ENCODE data around the gene CHI3L1. TPM values are rescaled to one million over a fixed set of nuclear protein-coding genes. Genes with fewer than 3 reads are reported as not detected.
A peak's percentile ranks its signal among the peaks of the same experiment; 100 is the strongest.

CHI3L1 gene
- total RNA-seq, 2 donors from 2014 or later: 1.6 to 1.8 TPM

DNA sequence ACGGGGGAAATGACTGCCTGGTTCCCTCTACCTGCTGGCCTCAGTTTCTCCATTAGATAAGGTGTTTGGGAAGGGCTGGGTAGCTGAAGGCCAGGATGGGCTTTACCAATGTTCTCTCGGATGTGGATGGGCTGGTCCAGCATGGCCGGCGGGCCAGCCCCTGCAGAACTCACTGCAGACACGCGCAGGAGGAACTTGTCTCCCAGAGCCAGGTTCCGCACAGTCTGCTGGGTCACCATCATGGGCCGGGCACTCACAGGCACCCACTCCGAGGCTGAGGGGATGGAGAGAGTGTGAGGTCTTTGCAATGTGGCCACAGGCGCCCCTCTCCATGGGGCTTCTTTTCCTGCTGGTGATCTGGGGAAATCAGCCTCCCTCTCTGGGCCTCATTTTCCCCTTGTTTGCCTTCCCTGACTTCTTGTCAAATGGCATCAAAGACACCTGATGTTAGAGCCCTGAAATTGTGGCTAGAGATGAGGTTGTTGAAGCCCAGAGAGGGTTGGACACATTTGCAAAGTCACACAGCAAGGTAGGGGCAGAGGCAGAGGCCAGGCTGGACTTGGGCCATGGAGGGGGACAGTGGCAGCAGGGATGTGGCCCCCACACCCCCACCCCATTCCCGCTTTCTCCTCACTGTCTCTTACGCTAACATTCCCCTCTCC is 12.0 kb downstream of the CHI3L1 start:
- H3K36me3 Mint-ChIP-seq: no peaks in the 10 kb centered on the region
- H3K27ac Mint-ChIP-seq: no peak overlapping the region
- no peak for DNase-seq (ENCODE audit: low spot score)
- H3K27me3 Mint-ChIP-seq: no peaks in the 10 kb centered on the region
- ATAC-seq: no peak
- H3K4me1 Mint-ChIP-seq (ENCODE audit: low read depth in 2 of 2): no peaks in the 10 kb centered on the region
- H3K9me3 Mint-ChIP-seq: no peaks in the 10 kb centered on the region
- no peak overlapping the region for H3K4me3 Mint-ChIP-seq

DNA sequence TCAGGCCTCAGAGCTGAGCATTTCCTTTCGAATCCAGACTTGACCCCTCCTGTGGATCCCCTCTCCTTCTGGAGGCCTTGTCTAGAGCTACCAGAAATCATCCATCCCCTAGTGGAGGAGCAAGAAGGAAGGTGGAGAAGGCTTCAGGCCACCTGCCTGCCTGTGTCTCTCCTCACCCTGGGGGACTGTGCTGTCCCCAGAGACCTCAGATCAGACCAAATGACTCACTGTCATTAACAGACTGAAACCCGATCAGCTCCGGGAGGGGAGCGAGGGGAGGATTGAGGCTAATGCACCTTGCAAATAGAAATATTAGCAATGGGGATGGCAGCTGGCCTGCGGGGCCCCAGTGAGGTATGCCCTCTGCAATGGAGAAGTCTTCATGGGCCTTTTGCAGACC is 12.9 kb downstream of the CHI3L1 start:
- Mint-ChIP-seq H3K27ac (no peak overlapping the region), H3K36me3 (no peaks in the 10 kb centered on the region), H3K27me3 (no peaks in the 10 kb centered on the region), H3K4me1 (ENCODE audit: low read depth in 2 of 2) (no peaks in the 10 kb centered on the region), H3K9me3 (no peaks in the 10 kb centered on the region), H3K4me3 (no peak overlapping the region)
- ATAC-seq (no peak), DNase-seq (ENCODE audit: low spot score) (no peak)

DNA sequence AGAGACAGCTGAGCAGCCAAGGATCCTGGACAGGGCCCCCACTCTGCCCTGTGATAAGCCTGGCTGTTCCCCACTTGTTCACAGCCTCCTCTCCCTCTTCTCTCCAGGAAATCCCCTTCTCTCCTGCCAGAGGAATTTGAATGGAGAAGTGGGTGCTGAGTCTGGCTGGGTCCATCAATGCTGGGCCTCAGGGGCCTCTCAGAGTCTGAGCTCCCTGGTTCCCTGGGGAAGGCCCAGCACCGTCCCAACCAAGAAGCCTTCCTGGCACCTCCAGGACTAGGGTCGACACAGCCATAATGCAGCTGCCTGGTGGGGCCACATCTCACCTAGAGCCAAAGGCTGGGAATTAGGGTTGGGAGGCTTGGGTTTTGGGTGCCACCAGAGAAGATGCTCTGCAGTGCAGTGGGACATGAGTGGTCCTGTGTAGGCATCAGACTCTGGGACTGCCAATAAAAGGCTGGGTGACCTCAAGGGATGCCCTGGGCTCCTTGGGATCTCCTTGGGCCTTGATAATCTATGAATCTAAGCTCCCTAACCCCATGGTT is 13.4 kb downstream of the CHI3L1 start:
- DNase-seq (ENCODE audit: low spot score): no peak
- Mint-ChIP-seq H3K36me3 (no peaks in the 10 kb centered on the region), H3K4me1 (ENCODE audit: low read depth in 2 of 2) (no peaks in the 10 kb centered on the region), H3K27ac (no peak overlapping the region), H3K4me3 (no peak overlapping the region), H3K27me3 (no peaks in the 10 kb centered on the region), H3K9me3 (no peaks in the 10 kb centered on the region)
- no peak for ATAC-seq

DNA sequence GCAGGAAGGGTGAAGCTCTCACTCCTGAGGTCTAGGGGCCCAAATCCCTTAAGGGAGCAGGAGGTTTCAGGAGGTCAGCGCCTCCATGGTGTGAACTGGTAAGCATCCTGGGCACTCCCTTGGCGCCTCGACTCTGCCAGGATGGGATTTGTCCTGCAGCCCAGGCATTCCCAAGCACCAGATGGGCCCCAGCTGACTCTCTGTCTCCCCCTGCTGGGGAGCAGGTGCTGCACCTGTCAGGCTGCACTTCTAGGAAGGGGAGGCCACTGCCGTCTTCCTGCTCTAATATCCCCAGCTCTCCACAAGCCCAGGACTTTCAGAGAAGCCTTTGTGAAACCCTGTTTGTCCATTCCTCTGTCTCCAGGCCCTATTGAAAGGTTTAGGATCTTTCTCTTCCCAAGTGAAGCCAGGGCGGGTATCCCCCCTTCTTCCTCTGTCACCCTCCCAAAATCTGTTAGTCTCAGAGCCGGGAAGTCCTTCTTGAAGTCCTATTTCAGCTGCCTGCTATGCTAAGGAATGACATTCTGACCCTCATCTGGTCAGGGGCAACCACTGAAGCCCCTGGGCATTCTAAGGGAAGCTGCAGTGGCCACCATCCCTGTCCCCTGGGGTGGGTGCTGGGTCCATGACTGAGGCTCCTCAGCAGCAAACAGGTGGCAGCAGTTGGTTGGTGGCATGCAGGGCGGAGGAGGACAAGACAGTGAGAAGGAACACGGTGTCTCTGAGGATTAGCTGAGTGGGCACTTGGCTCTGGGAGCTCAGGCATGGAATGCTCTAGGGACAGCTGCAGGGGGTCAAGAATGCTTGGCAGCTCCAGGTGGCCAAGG is 14.1 kb downstream of the CHI3L1 start:
- Mint-ChIP-seq H3K9me3 (no peaks in the 10 kb centered on the region), H3K27me3 (no peaks in the 10 kb centered on the region), H3K36me3 (no peaks in the 10 kb centered on the region), H3K4me3 (no peak overlapping the region), H3K27ac (no peak overlapping the region), H3K4me1 (ENCODE audit: low read depth in 2 of 2) (no peaks in the 10 kb centered on the region)
- DNase-seq (ENCODE audit: low spot score): no peak
- ATAC-seq: no peak

DNA sequence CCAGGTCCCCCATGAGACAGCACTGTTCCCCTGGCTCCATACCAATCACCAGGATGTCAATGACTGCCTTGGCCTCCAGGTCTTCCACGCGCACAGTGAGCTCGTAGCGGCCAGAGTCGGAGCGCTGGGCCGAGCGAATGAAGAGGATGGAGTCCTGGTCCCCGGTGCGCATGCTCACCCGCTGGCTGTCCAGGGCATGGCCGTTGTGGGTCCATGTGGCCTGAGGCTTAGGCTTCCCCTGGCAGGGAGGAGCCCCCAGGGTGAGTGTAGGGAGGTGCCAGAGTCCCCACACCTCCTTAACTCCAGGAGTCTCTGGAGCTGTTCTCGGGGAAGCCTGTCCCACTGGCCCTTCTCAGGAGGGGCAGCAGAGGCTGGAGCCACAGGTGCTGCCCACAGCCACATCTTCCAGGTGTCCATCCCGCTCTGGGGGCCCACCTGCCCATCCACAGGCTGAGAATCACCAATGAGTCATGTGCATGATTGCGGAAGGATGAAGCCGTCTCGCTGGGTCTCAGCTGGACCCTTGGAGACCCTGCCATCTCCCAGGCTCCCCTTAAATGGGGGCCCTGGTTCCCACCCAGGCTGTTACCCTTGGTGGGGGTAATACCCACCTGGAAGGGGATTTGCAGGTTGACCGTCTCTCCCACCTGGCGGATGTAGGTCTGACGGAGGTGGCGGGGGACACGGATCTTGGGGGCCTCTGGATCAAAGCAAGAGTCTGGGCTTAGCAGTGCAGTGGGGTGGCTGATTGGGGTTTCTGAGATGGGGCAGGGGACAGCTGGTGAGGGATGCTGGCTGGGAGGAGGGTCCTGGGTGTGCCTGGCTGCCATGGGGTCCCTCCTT is 14.9 kb downstream of the CHI3L1 start:
- Mint-ChIP-seq H3K36me3 (no peaks in the 10 kb centered on the region), H3K27me3 (no peaks in the 10 kb centered on the region), H3K9me3 (no peaks in the 10 kb centered on the region), H3K4me3 (no peak overlapping the region), H3K4me1 (ENCODE audit: low read depth in 2 of 2) (no peaks in the 10 kb centered on the region), H3K27ac (no peak overlapping the region)
- ATAC-seq (peak in 1 of 2 donors; percentile 7), DNase-seq (ENCODE audit: low spot score) (no peak)

DNA sequence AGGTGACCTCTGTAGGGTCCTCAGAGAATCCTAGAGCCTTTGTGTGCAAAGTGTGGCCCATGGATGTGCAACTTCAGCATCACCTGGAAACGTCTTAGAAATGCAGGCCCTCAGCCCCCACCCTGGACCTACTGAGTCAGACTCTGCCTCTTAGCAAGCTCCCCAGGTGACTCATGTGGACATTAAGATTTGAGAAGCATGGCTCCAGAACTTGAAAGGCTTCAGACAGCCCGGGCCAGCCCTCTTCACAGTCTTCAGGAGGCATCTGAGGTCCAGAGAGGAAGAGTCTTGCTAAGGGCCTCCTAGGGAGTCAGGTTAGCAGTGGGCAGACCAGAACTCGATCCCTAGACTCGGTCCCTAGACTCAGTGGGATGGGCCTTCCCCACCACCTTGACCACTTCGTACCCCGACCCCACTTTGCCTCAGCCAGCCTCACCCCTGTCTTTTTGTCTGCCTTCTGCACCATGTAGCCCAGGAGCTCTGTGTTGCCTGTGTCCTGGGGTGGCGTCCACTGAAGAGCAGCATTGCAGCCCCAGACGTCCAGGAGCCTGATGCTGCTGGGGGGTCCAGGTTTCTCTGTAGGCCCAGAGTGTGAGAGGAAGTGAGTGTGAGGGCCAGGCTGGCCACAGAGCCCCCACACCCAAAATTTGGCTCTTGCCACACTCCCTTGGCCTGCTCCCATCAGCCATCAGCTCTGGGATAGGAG is 15.7 kb downstream of the CHI3L1 start:
- no peaks in the 10 kb centered on the region for H3K9me3 Mint-ChIP-seq
- H3K27ac Mint-ChIP-seq: no peak overlapping the region
- ATAC-seq (no peak), DNase-seq (ENCODE audit: low spot score) (no peak)
- H3K27me3 Mint-ChIP-seq: peaks cover 0 to 1% of the 10 kb centered on the region in 2 donors
- H3K36me3 Mint-ChIP-seq: no peaks in the 10 kb centered on the region
- no peaks in the 10 kb centered on the region for H3K4me1 Mint-ChIP-seq (ENCODE audit: low read depth in 2 of 2)
- no peak overlapping the region for H3K4me3 Mint-ChIP-seq

DNA sequence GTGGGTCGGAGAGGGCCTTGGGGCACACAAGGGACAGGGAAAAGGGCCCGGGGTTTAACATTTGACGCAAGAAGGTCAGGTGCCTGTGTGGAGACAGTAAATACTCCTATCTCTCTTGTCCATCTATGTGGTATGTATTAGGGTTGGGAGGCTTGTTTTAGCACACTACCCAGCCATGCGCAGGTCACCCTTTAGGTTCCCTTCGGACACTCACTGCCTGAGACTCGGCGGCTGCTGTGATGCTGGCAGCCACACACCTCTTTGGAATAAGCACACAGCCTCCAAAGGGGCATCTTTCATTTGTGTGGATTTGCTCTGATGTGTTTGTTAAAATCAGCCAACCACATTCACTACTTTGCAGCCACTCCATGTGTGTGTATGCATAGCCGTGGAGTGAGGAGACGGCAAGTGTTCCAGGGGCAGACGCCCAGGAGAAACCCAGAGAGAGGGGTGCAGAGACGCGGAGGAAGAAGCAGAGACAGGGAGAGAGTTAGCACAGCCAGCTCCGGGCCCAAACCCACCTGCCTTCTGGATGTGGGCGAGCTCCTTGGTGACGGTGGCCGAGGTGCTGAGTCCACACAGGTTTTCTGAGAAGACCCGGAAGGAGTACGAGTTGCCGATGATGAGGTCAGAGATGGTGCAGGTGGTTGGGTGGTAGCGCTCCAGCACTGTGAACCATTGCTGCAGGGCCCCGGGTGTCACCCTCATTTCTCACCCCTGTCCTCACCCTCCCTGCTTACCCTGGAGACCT is 16.6 kb downstream of the CHI3L1 start:
- Mint-ChIP-seq H3K9me3 (no peaks in the 10 kb centered on the region), H3K27ac (no peak overlapping the region), H3K4me3 (no peak overlapping the region), H3K4me1 (ENCODE audit: low read depth in 2 of 2) (no peaks in the 10 kb centered on the region), H3K36me3 (no peaks in the 10 kb centered on the region), H3K27me3 (peaks cover 0 to 6% of the 10 kb centered on the region in 2 donors)
- DNase-seq (ENCODE audit: low spot score) (no peak), ATAC-seq (no peak)

DNA sequence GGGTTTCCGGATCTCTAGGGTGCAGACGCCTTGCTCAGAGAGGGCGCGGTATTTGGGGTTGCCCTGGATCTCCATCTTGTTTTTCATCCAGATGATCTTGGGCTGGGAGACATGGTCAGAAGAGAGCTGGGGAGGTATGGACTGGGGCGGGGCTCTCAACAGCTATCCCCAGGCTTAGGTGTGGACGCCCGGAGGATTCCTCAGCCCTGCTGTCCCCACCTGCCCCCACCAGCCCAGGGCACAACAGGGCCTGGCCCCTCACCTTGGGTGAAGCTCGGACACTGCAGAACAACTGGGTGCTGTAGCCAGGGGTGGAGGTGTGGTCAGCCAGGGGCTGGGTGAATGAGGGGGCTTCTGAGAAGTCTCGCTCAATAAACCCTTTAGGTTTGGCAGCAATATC is 17.5 kb downstream of the CHI3L1 start:
- no peak for DNase-seq (ENCODE audit: low spot score)
- H3K4me1 Mint-ChIP-seq (ENCODE audit: low read depth in 2 of 2): no peaks in the 10 kb centered on the region
- H3K36me3 Mint-ChIP-seq: no peaks in the 10 kb centered on the region
- H3K27me3 Mint-ChIP-seq: peaks cover 0 to 9% of the 10 kb centered on the region in 2 donors
- H3K9me3 Mint-ChIP-seq: no peaks in the 10 kb centered on the region
- ATAC-seq: no peak
- H3K27ac Mint-ChIP-seq: no peak overlapping the region
- H3K4me3 Mint-ChIP-seq: no peak overlapping the region

DNA sequence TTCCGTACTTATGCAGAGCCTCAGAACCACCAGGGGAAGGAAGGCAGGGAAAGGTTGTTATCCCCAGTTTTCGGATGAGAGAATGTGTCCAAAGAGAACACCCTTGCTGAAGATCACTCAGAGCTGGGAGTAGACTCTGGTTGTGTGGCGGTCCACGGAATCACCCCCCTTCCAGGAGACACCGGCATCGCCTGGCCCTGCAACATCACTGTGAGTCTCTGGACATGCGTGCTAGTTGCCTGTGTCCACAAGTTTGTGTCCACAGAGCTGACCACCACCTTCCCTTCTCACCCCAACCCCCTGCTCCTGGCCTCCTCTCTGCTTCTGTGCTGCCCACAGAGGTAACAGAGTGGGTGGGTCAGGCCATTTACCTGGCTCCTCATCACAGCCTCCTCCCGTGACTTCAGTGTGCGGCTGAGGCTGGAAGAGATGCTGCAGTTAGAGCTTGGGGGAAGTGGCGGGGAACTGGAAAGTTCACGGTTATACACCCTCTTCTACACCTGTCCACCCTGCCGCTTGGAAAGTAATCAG is 18.2 kb downstream of the CHI3L1 start:
- H3K4me3 Mint-ChIP-seq: no peak overlapping the region
- H3K27me3 Mint-ChIP-seq: peaks cover 0 to 9% of the 10 kb centered on the region in 2 donors

DNA sequence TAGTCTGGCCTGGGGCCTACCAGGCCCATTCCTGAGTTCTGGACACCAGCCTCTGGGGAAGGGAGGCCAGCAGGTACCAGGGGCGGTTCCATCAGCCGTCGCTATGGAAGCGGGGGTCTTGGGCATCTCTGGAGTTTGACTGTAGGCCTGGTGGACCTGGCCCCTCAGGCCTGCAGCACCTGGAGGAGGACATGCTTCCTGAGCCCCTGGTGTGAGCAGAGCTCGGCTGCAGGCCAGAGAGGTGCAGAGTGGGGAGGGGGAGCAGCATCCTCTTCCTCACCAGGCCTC is 18.6 kb downstream of the CHI3L1 start:
- H3K4me3 Mint-ChIP-seq: no peak overlapping the region
- H3K27ac Mint-ChIP-seq: no peak overlapping the region
- peaks cover 0 to 9% of the 10 kb centered on the region in 2 donors for H3K27me3 Mint-ChIP-seq
- DNase-seq (ENCODE audit: low spot score) (no peak), ATAC-seq (no peak)
- H3K9me3 Mint-ChIP-seq: no peaks in the 10 kb centered on the region
- H3K36me3 Mint-ChIP-seq: no peaks in the 10 kb centered on the region
- H3K4me1 Mint-ChIP-seq (ENCODE audit: low read depth in 2 of 2): no peaks in the 10 kb centered on the region

More for the DNA sequence above, 18.2 kb downstream of the CHI3L1 start:
- no peak for ATAC-seq
- Mint-ChIP-seq H3K9me3 (no peaks in the 10 kb centered on the region), H3K36me3 (no peaks in the 10 kb centered on the region), H3K4me1 (ENCODE audit: low read depth in 2 of 2) (no peaks in the 10 kb centered on the region), H3K27ac (no peak overlapping the region)
- no peak for DNase-seq (ENCODE audit: low spot score)

DNA sequence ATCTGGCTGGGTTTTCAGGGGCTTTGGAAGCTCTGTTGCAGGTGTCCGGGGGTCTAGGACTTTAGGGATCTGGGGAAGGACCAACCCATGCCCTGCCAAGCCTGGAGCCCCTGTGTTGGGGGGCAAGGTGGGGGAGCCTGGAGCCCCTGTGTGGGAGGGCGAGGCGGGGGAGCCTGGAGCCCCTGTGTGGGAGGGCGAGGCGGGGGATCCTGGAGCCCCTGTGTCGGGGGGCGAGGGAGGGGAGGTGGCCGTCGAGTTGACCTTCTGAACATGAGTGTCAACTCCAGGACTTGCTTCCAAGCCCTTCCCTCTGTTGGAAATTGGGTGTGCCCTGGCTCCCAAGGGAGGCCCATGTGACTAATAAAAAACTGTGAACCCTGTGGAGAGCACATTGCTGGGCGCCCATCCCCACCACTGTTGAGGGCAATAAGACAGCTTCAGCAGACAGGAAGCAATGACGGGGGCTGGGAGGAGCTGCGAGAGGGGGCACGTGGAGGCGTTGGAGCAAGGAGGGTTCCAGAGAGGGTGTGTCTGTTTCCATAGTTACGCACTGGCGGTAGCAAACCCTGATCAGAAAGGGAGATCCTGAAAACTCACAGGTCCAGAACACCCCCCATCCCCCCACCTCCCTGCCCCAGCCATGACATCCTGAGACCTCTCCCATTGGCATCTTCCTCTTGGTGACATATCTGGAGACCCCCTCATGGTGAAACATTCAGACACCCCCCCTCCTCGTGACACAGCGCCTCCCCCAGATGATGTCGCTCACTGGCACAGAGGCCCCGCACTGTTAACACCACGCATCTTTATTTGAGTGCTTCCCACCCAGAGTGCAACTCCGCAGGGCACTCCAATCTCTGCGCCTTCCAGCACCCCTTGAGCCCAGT is 19.2 kb downstream of the CHI3L1 start:
- no peaks in the 10 kb centered on the region for H3K9me3 Mint-ChIP-seq
- H3K4me1 Mint-ChIP-seq (ENCODE audit: low read depth in 2 of 2): no peaks in the 10 kb centered on the region
- DNase-seq (ENCODE audit: low spot score) (no peak), ATAC-seq (no peak)
- H3K27ac Mint-ChIP-seq: no peak overlapping the region
- no peak overlapping the region for H3K4me3 Mint-ChIP-seq
- H3K27me3 Mint-ChIP-seq: peaks cover 0 to 9% of the 10 kb centered on the region in 2 donors
- no peaks in the 10 kb centered on the region for H3K36me3 Mint-ChIP-seq
